HepG2 (cell line): ENCODE data around the gene CENPO. TPM values are rescaled to one million over a fixed set of nuclear protein-coding genes. Genes with fewer than 3 reads are reported as not detected.
A peak's percentile ranks its signal among the peaks of the same experiment; 100 is the strongest.

Experiments used
- ATAC-seq: fragments of 200-7000 bp; cut with Tn5 transposase; 3 replicates; pipeline ENCODE4 v1.9.1; 2020; ENCODE audit warnings: mild to moderate bottlenecking, moderate library complexity
- BruUV-seq: library from RNA; stranded (reverse); fragments of 400-500 nt; replicated peaks from 2 replicates; lab custom pipeline; 2021; lab: Mats Ljungman, UMichigan
- CTCF ChIA-PET: fragments of 300-600 bp; formaldehyde crosslinking; extraction: SDS; loops from one replicate; lab custom pipeline; 2021; ENCODE audit warnings: low total read pairs, inconsistent platforms, low intra/inter-chr PET ratio; lab: Yijun Ruan, JAX
- POLR2A ChIA-PET: fragments of 350-600 bp; sonication (Branson Sonifier 250); formaldehyde crosslinking; loops from one replicate; lab custom pipeline; 2020; ENCODE audit warnings: antibody characterized with exemption, inconsistent platforms; lab: Yijun Ruan, JAX
- DNase-seq: peaks from one replicate; pipeline ENCODE4 v3.0.0-alpha.2; 2015; ENCODE audit warnings: low spot score
- FAIRE-seq: peaks from 3 replicates; lab custom pipeline; 2011; peaks lifted over from hg19 to GRCh38; lab: Jason Lieb, UNC
- H2AFZ ChIP-seq: one replicate; pipeline ENCODE4 v1.6.1; 2011; ENCODE audit warnings: low read length, inconsistent platforms
- H3K27ac ChIP-seq: fragments of 300-600 bp; 3 replicates; pipeline ENCODE4 v1.8.0; 2011; ENCODE audit warnings: mixed run types, mild to moderate bottlenecking, mixed read lengths, low read length, inconsistent platforms; ENCODE audit not compliant: insufficient read depth; ENCODE audit errors: extremely low read length
- H3K27me3 ChIP-seq, 2 experiments: fragments of 200-600 bp in 1 of 2; 2 replicates in 1 of 2; 3 replicates in 1 of 2; pipeline versions ENCODE4 v1.6.0 to v1.8.0; 2011; ENCODE audit warnings: low read length in 2 of 2, mild to moderate bottlenecking in 2 of 2, moderate library complexity in 2 of 2, inconsistent platforms in 1 of 2; ENCODE audit not compliant: insufficient read depth in 2 of 2, control insufficient read depth in 1 of 2
- H3K36me3 ChIP-seq, 2 experiments: fragments of 200-600 bp in 1 of 2; replicated peaks in 1 of 2; 2 replicates in 1 of 2; 3 replicates in 1 of 2; pipeline versions ENCODE4 v1.5.1 to v1.8.0; 2011; ENCODE audit warnings: low read length in 2 of 2, inconsistent platforms in 1 of 2; ENCODE audit not compliant: insufficient read depth in 2 of 2, control insufficient read depth in 1 of 2
- H3K4me1 ChIP-seq: 2 replicates; pipeline ENCODE4 v1.5.1; 2012; ENCODE audit warnings: low read length, inconsistent platforms; ENCODE audit not compliant: insufficient read depth
- H3K4me2 ChIP-seq: 2 replicates; pipeline ENCODE4 v1.6.0; 2011; ENCODE audit warnings: low read depth, low read length, inconsistent platforms
- H3K4me3 ChIP-seq, 3 experiments: fragments of 200-600 bp in 1 of 3; sonication (generic), shearing (Covaris generic) in 1 of 3; replicated peaks in 1 of 3; 2 replicates each; pipeline ENCODE4 v1.5.1; 2011 to 2016; ENCODE audit warnings: low read length in 3 of 3, inconsistent platforms in 2 of 3, low read depth in 2 of 3, mild to moderate bottlenecking in 2 of 3, control low read depth in 1 of 3, mixed read lengths in 1 of 3; ENCODE audit not compliant: insufficient read depth in 1 of 3
- H3K79me2 ChIP-seq: one replicate; pipeline ENCODE4 v1.6.1; 2011; ENCODE audit warnings: low read length, inconsistent platforms; ENCODE audit not compliant: insufficient read depth
- H3K9ac ChIP-seq: 2 replicates; pipeline ENCODE4 v1.6.0; 2011; ENCODE audit warnings: mild to moderate bottlenecking, low read depth, low read length, inconsistent platforms; ENCODE audit not compliant: insufficient read depth
- H3K9me3 ChIP-seq: 2 replicates; pipeline ENCODE4 v1.5.1; 2012; ENCODE audit warnings: mild to moderate bottlenecking, low read length
- H4K20me1 ChIP-seq: 2 replicates; pipeline ENCODE4 v1.6.0; 2011; ENCODE audit warnings: inconsistent platforms, mild to moderate bottlenecking, low read length, moderate library complexity; ENCODE audit not compliant: insufficient read depth
- ZNF282 ChIP-seq: fragments of 450-650 bp; IDR thresholded peaks from 2 replicates; pipeline ENCODE4 v1.6.1; 2018; ENCODE audit not compliant: partially characterized antibody
- WGBS: methylation state at CpG from one replicate; pipeline ENCODE4 v1.1.6; 2017; ENCODE audit warnings: low lambda C conversion rate; 5-methylcytosine and 5-hydroxymethylcytosine counted together
- in situ Hi-C: cut with HindIII; loops from 2 replicates; pipeline ENCODE4 v1.10.0; 2017; ENCODE audit warnings: low pct_unique_long_range_greater_than_20kb; ENCODE audit not compliant: extremely low pct_ligation_motif_present
- intact Hi-C: fragments of 100-400 bp; cut with micrococcal nuclease; formaldehyde crosslinking; loops from one replicate; pipeline ENCODE4 v1.10.0; 2022; ENCODE audit not compliant: unreplicated experiment
- polyA plus RNA-seq, 8 experiments: library from polyadenylated mRNA; depleted of rRNA in 3 of 8; stranded (reverse) in 7 of 8; unstranded in 1 of 8; fragments of >200 nt; fragmentation: Illumina TruSeq in 4 of 8; extraction: Trizol in 4 of 8; gene quantifications; 2 replicates each; pipeline versions ENCODE4 v1.2.1 to v1.2.3, GENCODE V29; 2011 to 2016; ENCODE audit warnings: low read depth in 4 of 8, missing spikeins in 1 of 8, mixed read lengths in 1 of 8; ENCODE audit not compliant: insufficient read depth in 1 of 8
- total RNA-seq, 5 experiments: library from RNA; depleted of rRNA; stranded (reverse); fragments of >200 nt; fragmentation: Illumina TruSeq; extraction: Trizol; gene quantifications; 2 replicates each; pipeline ENCODE4 v1.2.3, GENCODE V29; 2016; ENCODE audit warnings: low read depth in 1 of 5
- TF ChIP-seq, protein P1 (sequence below): sonication (generic); formaldehyde crosslinking; IDR thresholded peaks from 2 replicates; pipeline ENCODE4 v1.4.0; 2020; ENCODE audit warnings: mild to moderate bottlenecking, missing genetic modification reagents
- TF ChIP-seq, protein P2 (sequence below): sonication (generic); formaldehyde crosslinking; IDR thresholded peaks from 2 replicates; pipeline ENCODE4 v1.4.0; 2020; ENCODE audit warnings: missing genetic modification reagents

The CENPO gene
- total and polyA plus RNA-seq, 2 of the 13 experiments (the other 11 are each of a cell fraction or from before 2014, with no cell fraction given), result 19.7 to 35.5 TPM

DNA sequence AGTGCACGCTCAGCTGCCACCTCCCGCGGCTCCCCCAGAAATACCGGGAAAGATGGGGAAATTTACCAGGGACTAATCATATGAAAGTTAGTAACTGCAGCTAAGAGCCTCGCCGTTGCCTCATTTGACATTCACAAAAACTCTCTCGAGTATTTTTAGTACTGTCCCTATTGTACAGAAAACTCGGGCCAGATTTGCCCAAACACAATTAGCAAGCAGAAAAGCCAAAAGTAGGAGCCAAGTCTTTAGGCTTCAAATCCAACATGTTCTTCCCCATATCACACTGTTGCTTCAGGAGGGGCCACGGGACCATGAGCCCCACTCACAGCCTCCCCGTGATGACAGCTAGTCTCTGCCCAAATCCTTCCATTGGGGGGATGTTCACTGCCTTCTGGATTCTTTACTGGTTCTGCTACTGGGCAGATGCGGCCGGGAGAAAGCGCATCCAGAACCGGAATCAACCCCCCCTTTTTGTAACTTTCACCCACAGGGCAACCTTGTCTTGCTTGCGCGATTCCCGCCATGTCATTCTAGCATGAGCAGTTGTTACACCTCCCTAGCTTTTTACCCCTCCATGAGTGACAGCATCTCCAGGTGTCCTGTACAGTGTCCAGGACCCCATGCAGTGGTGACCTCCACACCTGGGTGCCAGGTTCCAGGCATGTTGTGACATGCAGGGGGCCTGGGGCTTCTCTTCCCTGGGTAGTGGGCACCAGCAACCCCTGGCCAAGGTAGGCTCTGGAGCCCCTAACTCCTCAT, 35.2 kb downstream of the CENPO start:
- ATAC-seq (no peak), DNase-seq (no peak), FAIRE-seq (no peak)
- no TSS peak for BruUV-seq
- WGBS, result 47% methylated on average over 17 of the region's 17 CpGs
- TF ChIP-seq, protein P1, sequence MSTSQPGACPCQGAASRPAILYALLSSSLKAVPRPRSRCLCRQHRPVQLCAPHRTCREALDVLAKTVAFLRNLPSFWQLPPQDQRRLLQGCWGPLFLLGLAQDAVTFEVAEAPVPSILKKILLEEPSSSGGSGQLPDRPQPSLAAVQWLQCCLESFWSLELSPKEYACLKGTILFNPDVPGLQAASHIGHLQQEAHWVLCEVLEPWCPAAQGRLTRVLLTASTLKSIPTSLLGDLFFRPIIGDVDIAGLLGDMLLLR (CRISPR knock-in tag), result 0 out of 2 replicates have a peak, but pooled peaks have one; percentile 4
- no peak for TF ChIP-seq ZNF282
- TF ChIP-seq, protein P2, sequence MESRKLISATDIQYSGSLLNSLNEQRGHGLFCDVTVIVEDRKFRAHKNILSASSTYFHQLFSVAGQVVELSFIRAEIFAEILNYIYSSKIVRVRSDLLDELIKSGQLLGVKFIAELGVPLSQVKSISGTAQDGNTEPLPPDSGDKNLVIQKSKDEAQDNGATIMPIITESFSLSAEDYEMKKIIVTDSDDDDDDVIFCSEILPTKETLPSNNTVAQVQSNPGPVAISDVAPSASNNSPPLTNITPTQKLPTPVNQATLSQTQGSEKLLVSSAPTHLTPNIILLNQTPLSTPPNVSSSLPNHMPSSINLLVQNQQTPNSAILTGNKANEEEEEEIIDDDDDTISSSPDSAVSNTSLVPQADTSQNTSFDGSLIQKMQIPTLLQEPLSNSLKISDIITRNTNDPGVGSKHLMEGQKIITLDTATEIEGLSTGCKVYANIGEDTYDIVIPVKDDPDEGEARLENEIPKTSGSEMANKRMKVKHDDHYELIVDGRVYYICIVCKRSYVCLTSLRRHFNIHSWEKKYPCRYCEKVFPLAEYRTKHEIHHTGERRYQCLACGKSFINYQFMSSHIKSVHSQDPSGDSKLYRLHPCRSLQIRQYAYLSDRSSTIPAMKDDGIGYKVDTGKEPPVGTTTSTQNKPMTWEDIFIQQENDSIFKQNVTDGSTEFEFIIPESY, result 0 out of 2 replicates have a peak, but pooled peaks have one; percentile 16
- Histone ChIP-seq H3K9me3 (no peaks in the 10 kb centered on the region), H4K20me1 (no peaks in the 10 kb centered on the region), H3K4me2 (peak overlapping the region; percentile 98), H3K4me3 (peak overlapping the region; percentile 20 to 73 (median 20); a peak in 5 of 6 replicates), H3K79me2 (no peaks in the 10 kb centered on the region), H3K27ac (no peak overlapping the region), H2AFZ (no peak overlapping the region), H3K9ac (no peak overlapping the region), H3K36me3 (peaks cover 0 to 1% of the 10 kb centered on the region in 2 experiments; a peak in 1 of 5 replicates), H3K27me3 (peaks cover 7 to 21% of the 10 kb centered on the region in 2 experiments; a peak in 3 of 5 replicates), H3K4me1 (peaks cover 23% of the 10 kb centered on the region)
- CTCF ChIA-PET, result interaction anchor here (0.7 to 3.5 kb wide), 4 partner anchors 36 to 418 kb away, joined by 6 to 43 read pairs (median 20); partner anchors contain the start of genes CENPO and PTRHD1
- POLR2A ChIA-PET, result interaction anchor here (0.9 to 1.5 kb wide), 3 partner anchors 19 to 429 kb away, joined by 3 to 10 read pairs (median 3); partner anchors contain the start of genes CENPO and PTRHD1
- in situ Hi-C loops (loop anchor here (5.0 kb wide), 2 partner anchors 216 to 426 kb away; no protein-coding TSS in a partner anchor), intact Hi-C loops (no loop called here)
